Choroid plexus epithelial cell (primary cell): Measurements from ENCODE around the gene MANF.
A peak's percentile ranks its signal among the peaks of the same experiment; 100 is the strongest.

ENCODE experiments used
- DNase-seq: peaks from one replicate; pipeline ENCODE4 v3.0.0-alpha.2; 2010; ENCODE audit warnings: low read depth
- H3K4me3 ChIP-seq: 2 replicates; pipeline ENCODE4 v1.5.1; 2011; ENCODE audit warnings: low read depth, mild to moderate bottlenecking, control low read depth, low read length, moderate library complexity
- TF ChIP-seq, protein P1 (sequence below): conservative IDR thresholded peaks from 2 replicates; pipeline ENCODE4 v1.5.1; 2011; ENCODE audit warnings: low read depth, mild to moderate bottlenecking, control low read depth, inconsistent platforms, low read length, moderate library complexity

MANF gene

GRCh38 chr3:51434746-51435327 is 49.7 kb downstream of the MANF start:
- TF ChIP-seq, protein P1, sequence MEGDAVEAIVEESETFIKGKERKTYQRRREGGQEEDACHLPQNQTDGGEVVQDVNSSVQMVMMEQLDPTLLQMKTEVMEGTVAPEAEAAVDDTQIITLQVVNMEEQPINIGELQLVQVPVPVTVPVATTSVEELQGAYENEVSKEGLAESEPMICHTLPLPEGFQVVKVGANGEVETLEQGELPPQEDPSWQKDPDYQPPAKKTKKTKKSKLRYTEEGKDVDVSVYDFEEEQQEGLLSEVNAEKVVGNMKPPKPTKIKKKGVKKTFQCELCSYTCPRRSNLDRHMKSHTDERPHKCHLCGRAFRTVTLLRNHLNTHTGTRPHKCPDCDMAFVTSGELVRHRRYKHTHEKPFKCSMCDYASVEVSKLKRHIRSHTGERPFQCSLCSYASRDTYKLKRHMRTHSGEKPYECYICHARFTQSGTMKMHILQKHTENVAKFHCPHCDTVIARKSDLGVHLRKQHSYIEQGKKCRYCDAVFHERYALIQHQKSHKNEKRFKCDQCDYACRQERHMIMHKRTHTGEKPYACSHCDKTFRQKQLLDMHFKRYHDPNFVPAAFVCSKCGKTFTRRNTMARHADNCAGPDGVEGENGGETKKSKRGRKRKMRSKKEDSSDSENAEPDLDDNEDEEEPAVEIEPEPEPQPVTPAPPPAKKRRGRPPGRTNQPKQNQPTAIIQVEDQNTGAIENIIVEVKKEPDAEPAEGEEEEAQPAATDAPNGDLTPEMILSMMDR: peak; percentile 88
- peak; percentile 79 for DNase-seq
- H3K4me3 ChIP-seq: no peak overlapping the region

DNA sequence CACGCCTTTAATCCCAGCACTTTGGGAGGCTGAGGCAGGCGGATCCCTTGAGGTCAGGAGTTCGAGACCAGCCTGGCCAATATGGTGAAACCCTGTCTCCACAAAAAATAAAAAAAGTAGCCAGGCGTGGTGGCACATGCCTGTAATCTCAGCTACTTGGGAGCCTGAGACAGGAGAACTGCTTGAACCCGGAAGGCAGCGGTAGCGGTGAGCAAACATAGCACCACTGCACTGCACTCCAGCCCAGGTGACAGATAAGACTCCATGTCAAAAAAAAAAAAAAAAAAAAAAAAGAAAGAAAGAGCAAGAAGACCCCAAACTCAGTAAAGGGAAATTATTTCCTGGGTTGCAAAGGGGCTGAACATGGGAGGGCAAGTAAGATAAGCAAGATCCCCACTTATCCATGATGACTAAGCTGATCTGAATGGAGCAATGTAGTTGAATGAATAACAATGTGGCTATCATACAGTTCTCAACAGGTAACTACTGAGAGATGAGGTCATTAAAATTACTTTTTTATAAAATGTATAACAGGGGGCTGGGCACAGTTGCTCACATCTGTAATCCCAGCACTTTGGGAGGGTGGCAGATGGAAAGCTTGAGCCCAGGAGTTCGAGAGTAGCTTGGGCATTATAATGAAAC is 52.0 kb downstream of the MANF start:
- no peak overlapping the region for H3K4me3 ChIP-seq
- DNase-seq: no peak
- TF ChIP-seq, protein P1: no peak
